Stimulated activated CD4-positive, alpha-beta T cell treated with anti-CD3 and anti-CD28 coated beads, Interleukin-4, amount 100 ng/mL, for 4 hours (primary cell): Measurements from ENCODE around the gene CDK16.

Experiments used
- DNase-seq, 2 experiments: peaks; one replicate each; pipeline ENCODE4 v3.0.0-alpha.2; 2020

The CDK16 gene

DNA sequence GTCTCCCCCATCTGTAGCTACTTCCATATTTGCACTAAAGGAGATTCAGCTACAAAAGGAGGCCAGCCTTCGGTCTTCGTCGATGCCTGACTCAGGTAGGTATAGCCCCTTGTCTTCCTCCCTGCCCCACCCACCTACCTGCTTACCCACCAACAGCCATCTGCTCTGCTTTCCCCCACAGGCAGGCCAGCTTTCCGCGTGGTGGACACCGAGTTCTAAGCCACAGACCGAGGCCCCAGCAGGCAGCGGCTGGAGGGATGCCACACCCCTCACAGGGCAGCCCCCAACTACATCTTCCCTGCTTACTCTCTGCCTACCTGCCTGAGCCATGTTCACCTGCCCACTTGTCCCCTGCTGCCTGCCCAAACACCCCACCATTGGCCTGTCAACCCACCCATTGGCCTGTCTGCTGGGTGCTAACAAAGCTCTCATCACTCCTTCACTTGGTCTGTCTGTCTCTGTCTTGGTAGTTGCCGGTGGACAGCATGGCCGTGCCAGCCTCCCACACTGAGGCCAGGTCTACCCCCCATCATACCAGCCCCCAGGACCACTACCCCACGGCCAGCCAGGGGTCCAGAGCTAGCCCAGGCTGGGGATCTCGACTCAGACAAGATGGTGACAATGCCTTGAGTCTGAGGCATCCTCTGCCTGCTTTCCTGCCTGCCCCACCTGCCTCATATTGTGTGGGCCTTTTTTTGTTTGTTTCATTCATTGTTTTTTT, 10.2 kb downstream of the CDK16 start:
- DNase-seq: no peak

DNA sequence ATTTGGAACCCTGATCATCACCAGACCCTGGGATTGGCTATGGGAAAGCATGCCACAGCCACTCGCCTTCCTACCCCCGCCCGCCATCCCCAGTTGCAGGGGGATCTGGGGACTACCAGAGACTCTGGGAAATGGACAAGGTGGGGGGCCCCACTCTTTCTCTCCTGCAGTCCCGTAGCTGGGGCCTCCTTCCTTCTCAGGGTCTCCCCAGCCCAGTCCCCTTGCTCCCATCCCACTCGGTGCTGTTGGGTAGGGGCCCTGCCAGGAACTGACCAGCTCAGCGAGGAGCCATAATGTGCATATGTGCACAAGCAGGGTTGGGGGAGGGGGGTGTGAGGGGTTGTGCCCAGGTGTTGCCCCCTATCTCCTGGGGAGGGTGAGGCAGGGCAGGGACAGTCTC, 10.9 kb downstream of the CDK16 start:
- DNase-seq: no peak

DNA sequence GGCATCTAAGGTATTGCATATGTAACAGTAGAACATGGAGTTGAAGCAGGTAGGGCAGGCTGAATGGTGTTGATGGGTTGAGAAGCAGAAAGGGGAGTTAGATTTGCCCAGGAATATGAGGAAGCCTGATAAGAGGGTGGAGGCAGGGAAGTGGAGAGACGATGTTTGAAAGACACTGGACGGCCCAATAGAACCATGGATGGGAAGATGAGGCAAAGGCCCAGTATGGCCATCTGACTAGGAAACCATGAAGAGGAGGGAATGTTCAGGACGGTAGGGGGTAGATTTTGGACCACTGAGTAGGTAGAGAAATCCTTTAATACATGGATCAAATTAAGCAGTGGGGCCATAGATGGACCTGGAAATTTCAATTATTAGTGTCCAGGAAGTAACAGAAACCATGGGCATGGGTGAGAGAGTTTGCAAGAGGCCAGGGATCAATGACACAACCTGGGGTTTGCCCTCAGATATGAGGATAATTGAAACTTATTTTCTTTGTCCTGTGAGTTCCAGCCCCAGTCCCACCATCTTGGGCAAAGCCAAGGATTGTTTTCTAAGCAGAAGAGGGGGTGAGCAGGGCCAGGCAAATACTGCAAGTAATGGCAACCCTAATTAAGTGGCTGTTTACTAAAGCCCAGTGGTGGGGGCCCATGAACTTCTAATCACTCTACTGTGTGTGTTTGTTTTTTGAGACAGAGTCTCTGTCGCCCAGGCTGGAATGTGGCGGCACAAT, 11.8 kb downstream of the CDK16 start:
- DNase-seq: no peak

GRCh38 chrX:47231167-47231566, 12.7 kb downstream of the CDK16 start:
- DNase-seq: no peak

GRCh38 chrX:47232197-47232802, 13.8 kb downstream of the CDK16 start:
- DNase-seq: no peak

DNA sequence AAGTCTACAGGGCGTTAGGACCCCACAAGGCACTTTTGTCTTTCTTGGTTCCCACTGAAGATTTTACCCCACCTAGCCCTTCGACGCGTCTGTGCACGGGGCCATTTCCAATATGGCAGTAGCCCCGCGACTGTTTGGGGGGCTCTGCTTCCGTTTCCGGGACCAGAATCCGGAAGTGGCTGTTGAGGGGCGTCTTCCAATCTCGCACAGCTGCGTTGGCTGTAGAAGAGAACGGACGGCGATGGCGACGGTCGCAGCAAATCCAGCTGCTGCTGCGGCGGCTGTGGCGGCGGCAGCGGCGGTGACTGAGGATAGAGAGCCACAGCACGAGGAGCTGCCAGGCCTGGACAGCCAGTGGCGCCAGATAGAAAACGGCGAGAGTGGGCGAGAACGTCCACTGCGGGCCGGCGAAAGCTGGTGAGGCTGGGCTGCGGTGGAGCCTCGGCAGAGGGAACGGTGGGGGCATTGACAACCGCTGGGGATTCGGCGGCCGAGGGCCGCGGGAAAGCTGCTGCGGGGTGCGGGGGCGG, 14.4 kb downstream of the CDK16 start, which contains the start of gene USP11:
Gene USP11, plus strand, starts transcription at position 207 of the 530 bp plus-strand sequence. Its CDS starts 35 bp downstream, at position 242.
- peak; percentile 6 to 25 for DNase-seq

GRCh38 chrX:47233333-47234113, 15.0 kb downstream of the CDK16 start:
- peak; percentile 83 to 96 for DNase-seq

DNA sequence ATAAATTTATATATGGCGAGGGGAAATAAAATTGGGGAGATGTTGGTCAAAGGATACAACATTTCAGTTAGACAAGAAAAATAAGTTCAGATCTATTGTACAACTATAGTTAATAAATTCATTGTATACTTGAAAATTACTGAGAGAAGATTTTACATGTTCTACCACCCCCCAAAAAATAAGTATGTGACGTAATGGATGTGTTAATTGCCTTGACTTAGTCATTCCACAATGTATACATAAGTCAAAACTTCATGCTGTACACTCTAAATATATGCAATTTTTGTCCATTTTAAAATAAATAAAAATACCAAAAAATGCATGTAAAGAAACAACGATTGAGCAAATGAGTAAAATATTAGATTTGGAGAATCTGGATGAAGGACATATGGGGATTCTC, 16.1 kb downstream of the CDK16 start:
- no peak for DNase-seq

- no peak for DNase-seq
Observed at GRCh38 chrX:47235691-47236103, 17.2 kb downstream of the CDK16 start.

DNA sequence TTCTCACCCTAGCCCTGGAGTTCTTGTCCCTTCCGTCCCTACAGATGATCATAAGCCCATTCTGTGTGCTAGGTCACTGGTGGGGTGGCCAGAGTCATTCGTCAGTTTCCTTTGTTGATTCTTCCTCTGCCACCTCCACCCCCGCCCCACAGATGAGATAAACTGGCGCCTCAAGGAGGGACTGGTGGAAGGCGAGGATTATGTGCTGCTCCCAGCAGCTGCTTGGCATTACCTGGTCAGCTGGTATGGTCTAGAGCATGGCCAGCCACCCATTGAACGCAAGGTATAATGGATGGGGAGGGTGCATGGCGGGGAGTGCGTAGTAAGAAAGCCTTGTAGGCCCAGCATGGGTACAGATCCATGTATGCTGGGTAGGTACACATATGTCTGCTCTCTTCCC, 20.7 kb downstream of the CDK16 start:
- no peak for DNase-seq

DNA sequence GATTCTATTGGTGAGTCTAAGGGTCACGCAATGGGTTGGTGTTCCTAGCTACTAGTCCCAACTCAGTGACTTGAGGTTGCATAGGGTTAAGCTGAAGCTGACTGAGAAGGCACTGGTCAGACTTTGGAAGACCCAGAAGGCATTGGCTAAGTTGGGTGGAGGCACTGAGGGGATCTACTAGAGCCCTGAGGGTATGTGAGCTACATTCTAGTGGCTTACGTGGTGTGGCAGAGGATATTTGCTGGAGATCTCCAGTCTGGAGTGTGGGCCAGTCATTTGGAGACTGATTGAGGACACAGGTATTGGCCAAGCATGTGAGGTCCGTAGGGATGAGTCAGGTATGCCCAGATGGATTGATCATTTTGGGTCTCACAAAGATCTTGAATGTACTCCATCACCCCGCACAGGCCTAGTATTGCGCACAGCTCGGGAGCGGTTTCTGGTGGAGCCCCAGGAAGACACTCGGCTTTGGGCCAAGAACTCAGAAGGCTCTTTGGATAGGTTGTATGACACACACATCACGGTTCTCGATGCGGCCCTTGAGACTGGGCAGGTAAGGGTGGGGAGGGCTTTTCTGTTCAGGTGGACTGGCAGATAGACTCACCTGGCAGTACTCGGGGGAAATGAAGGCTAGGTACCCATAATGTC, 21.5 kb downstream of the CDK16 start:
- DNase-seq: no peak

DNA sequence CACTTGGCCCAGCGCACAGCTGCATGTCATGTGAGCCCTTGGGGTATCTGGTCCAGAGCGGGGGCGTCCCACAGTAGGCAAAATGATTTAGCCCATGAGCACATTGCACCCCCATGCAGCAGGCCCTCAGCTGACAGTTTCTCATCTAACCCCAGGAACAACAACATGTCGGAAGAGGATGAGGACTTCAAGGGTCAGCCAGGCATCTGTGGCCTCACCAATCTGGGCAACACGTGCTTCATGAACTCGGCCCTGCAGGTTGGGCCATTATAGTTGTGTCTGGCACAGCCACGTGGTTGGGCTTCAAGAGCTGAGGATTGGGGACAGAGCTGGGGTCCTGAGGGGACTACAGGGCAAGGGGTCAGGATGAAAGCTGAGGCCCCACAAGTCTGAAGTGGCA, 22.1 kb downstream of the CDK16 start:
- DNase-seq: no peak

DNA sequence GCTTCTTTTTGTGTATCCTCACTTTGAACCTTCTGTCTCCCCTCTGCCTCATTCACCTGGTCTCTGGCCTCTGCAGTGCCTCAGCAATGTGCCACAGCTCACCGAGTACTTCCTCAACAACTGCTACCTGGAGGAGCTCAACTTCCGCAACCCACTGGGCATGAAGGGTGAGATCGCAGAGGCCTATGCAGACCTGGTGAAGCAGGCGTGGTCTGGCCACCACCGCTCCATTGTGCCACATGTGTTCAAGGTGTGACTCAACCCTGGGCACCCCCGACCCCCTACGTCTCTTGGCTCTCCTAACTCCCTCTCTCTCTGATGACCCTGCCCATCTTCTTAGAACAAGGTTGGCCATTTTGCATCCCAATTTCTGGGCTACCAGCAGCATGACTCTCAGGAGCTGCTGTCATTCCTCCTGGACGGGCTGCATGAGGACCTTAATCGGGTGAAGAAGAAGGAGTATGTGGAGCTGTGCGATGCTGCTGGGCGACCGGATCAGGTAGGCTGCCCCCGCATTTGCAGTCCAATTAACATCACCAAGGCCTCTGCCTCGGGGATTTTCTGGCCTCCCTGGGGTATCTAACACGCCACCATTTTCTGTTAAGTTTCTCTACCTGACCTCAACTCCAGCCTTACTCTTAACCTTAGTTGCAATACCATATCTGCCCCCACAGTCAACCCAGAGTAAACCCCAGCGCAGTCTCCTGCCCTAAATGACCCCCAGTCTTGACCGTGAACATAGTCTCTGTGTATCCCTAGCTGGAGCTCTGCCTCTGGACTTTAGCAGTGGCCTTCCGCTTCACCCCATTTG, 22.9 kb downstream of the CDK16 start:
- DNase-seq: no peak

DNA sequence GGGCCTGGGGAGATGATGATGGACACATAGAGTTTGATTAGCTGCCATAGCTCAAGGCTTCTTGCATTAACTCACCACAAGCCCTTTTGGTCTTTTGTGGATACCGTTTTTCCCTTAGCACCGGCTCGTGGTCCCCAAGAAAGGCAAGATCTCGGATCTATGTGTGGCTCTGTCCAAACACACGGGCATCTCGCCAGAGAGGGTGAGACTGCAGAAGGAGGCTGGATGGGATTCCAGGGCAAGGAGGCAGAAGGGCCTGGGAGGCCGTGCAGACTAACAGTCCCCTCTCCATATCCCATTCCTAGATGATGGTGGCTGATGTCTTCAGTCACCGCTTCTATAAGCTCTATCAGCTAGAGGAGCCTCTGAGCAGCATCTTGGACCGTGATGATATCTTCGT, 23.8 kb downstream of the CDK16 start:
- DNase-seq: no peak

DNA sequence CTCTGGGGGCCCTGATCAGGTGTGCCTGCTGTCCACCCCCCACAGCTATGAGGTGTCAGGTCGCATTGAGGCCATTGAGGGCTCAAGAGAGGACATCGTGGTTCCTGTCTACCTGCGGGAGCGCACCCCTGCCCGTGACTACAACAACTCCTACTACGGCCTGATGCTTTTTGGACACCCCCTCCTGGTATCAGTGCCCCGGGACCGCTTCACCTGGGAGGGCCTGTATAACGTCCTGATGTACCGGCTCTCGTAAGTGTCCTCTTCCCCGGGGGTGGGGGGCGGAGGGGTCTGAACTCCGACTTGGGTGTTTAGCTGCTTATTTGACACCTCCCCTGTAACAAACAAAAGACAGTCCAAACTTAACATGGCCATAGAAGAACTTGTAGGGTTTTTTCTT, 24.9 kb downstream of the CDK16 start:
- no peak for DNase-seq

GRCh38 chrX:47244676-47245075, 26.2 kb downstream of the CDK16 start:
- no peak for DNase-seq

- DNase-seq: no peak
Observed at GRCh38 chrX:47245156-47245555, 26.7 kb downstream of the CDK16 start.

DNA sequence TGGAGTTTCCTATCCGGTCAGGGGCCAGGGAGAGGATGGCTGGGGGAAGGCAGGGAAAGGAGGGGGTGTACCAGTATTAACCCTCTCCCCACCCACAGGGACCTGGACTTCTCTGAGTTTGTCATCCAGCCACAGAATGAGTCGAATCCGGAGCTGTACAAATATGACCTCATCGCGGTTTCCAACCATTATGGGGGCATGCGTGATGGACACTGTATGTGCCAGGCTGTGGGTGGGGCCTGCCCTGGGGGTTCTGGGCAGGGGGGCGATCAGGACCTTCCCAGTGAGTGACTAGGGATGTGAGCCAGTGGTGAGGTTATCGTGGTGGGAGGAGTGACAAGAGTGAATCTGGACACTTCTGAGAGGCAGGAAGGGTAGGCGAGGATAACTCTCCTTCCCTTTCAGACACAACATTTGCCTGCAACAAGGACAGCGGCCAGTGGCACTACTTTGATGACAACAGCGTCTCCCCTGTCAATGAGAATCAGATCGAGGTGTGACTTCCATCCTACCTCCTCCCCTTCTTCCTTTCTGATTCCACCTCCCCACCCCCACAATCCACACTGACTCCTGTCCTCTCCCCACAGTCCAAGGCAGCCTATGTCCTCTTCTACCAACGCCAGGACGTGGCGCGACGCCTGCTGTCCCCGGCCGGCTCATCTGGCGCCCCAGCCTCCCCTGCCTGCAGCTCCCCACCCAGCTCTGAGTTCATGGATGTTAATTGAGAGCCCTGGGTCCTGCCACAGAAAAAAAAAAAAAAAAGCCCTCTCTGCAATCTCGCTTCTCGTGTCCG, 28.9 kb downstream of the CDK16 start:
- DNase-seq: no peak

GRCh38 chrX:47247999-47248320, 29.5 kb downstream of the CDK16 start:
- no peak for DNase-seq

- no peak for DNase-seq
Observed at GRCh38 chrX:47248576-47248975, 30.1 kb downstream of the CDK16 start.

- no peak for DNase-seq
Observed at GRCh38 chrX:47250017-47250347, 31.5 kb downstream of the CDK16 start.
